Measurements from ENCODE around the gene ATP6V1E1.

Gene ATP6V1E1

GRCh38 chr22:17586831-17587440 lies 41.6 kb downstream of the ATP6V1E1 start:
- no peak for DNase-seq (ENCODE audit: low read depth)
- no peak overlapping the region for H3K4me3 ChIP-seq (ENCODE audit: low read depth, low read length)
- TF ChIP-seq MAX (IDR thresholded peaks at IDR 0.05; ENCODE audit: low read depth, low read length) (no peak), POLR2A (IDR thresholded peaks at IDR 0.05; ENCODE audit: extremely low read depth, insufficient read length) (no peak), MYC (IDR thresholded peaks at IDR 0.05; ENCODE audit: low read depth, low read length) (no peak)
- TF ChIP-seq, protein P1, sequence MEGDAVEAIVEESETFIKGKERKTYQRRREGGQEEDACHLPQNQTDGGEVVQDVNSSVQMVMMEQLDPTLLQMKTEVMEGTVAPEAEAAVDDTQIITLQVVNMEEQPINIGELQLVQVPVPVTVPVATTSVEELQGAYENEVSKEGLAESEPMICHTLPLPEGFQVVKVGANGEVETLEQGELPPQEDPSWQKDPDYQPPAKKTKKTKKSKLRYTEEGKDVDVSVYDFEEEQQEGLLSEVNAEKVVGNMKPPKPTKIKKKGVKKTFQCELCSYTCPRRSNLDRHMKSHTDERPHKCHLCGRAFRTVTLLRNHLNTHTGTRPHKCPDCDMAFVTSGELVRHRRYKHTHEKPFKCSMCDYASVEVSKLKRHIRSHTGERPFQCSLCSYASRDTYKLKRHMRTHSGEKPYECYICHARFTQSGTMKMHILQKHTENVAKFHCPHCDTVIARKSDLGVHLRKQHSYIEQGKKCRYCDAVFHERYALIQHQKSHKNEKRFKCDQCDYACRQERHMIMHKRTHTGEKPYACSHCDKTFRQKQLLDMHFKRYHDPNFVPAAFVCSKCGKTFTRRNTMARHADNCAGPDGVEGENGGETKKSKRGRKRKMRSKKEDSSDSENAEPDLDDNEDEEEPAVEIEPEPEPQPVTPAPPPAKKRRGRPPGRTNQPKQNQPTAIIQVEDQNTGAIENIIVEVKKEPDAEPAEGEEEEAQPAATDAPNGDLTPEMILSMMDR (IDR thresholded peaks at IDR 0.05; ENCODE audit: low read depth, low read length): no peak

DNA sequence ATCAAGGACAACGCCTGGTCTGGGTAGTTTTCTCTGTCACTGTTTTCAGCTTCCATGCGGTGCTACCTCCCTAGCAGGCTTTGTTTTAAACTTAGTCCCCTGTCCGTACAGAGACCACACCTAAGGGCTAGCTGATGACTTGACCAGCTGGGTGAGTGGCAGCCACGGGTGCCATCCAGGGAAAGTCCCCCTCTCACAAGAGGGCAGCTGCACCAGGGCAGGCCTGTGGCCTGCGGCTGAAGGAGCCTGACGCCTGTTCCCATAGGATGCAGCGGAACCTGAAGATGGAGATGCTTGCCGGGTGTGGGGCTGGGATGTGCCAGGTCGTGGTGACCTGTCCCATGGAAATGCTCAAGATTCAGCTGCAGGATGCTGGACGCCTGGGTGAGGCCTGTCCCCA lies 45.4 kb downstream of the ATP6V1E1 start:
- no peak overlapping the region for H3K4me3 ChIP-seq (ENCODE audit: low read depth, low read length)
- no peak for TF ChIP-seq MYC (IDR thresholded peaks at IDR 0.05; ENCODE audit: low read depth, low read length)
- TF ChIP-seq, protein P1 (IDR thresholded peaks at IDR 0.05; ENCODE audit: low read depth, low read length): no peak
- TF ChIP-seq MAX (IDR thresholded peaks at IDR 0.05; ENCODE audit: low read depth, low read length): no peak
- TF ChIP-seq POLR2A (IDR thresholded peaks at IDR 0.05; ENCODE audit: extremely low read depth, insufficient read length): no peak
- DNase-seq (ENCODE audit: low read depth): no peak

DNA sequence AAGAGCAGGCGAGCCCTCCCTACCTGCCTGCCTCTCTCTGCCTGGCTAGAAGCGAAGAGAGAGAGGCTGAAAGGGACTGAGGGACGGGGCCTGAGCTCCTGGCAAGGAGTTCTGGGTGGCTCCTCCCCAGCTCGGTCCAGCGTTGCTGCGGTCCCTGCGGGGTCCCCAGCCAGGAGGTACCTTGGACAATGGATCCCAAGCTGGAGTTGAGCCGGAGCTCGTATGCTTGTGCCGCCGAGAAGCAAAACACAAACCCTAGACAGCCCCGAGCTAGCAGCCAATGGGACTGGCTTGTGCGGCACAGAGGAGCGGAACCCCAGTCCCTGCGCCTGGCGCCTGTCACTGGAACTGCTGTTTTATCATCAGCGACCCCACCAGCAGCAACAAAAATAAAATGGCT lies 46.9 kb downstream of the ATP6V1E1 start:
- no peak for TF ChIP-seq MYC (IDR thresholded peaks at IDR 0.05; ENCODE audit: low read depth, low read length)
- TF ChIP-seq POLR2A (IDR thresholded peaks at IDR 0.05; ENCODE audit: extremely low read depth, insufficient read length): no peak
- TF ChIP-seq, protein P1 (IDR thresholded peaks at IDR 0.05; ENCODE audit: low read depth, low read length): no peak
- TF ChIP-seq MAX (IDR thresholded peaks at IDR 0.05; ENCODE audit: low read depth, low read length): no peak
- no peak overlapping the region for H3K4me3 ChIP-seq (ENCODE audit: low read depth, low read length)
- no peak for DNase-seq (ENCODE audit: low read depth)

- TF ChIP-seq, protein P1 (IDR thresholded peaks at IDR 0.05; ENCODE audit: low read depth, low read length): no peak
- TF ChIP-seq POLR2A (IDR thresholded peaks at IDR 0.05; ENCODE audit: extremely low read depth, insufficient read length): no peak
- no peak for TF ChIP-seq MAX (IDR thresholded peaks at IDR 0.05; ENCODE audit: low read depth, low read length)
- TF ChIP-seq MYC (IDR thresholded peaks at IDR 0.05; ENCODE audit: low read depth, low read length): no peak
- no peak for DNase-seq (ENCODE audit: low read depth)
- H3K4me3 ChIP-seq (ENCODE audit: low read depth, low read length): no peak overlapping the region
These were observed 47.5 kb downstream of the ATP6V1E1 start for GRCh38 chr22:17581056-17581455.

- no peak overlapping the region for H3K4me3 ChIP-seq (ENCODE audit: low read depth, low read length)
- TF ChIP-seq MAX (IDR thresholded peaks at IDR 0.05; ENCODE audit: low read depth, low read length) (no peak), MYC (IDR thresholded peaks at IDR 0.05; ENCODE audit: low read depth, low read length) (no peak), POLR2A (IDR thresholded peaks at IDR 0.05; ENCODE audit: extremely low read depth, insufficient read length) (no peak)
- DNase-seq (ENCODE audit: low read depth): no peak
These were observed 48.0 kb downstream of the ATP6V1E1 start for GRCh38 chr22:17580441-17581031.

DNA sequence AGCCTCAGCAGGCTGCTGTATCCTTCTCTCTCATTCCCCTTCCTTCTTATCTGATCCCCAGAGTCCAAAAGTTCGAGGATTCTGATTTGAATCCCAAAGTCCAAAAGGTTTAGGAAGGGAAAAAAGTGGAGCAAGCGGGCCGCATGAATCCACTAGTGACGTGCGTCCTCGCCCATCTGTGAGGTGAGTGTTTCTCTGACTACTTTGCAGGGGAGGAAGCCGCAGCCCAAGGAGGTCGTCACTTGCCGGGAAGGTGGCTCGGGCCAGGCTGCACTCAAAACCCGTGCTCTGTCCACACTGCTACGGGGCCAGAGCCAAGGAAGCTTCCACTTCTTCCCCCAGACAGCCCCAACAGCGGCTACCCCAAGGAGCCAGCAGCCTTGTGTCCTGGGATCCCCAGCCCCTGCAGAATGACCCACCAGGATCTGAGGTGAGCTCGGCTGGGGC lies 49.0 kb downstream of the ATP6V1E1 start:
- no peak overlapping the region for H3K4me3 ChIP-seq (ENCODE audit: low read depth, low read length)
- DNase-seq (ENCODE audit: low read depth): no peak
- TF ChIP-seq, protein P1 (IDR thresholded peaks at IDR 0.05; ENCODE audit: low read depth, low read length): no peak
- TF ChIP-seq MYC (IDR thresholded peaks at IDR 0.05; ENCODE audit: low read depth, low read length) (no peak), POLR2A (IDR thresholded peaks at IDR 0.05; ENCODE audit: extremely low read depth, insufficient read length) (no peak), MAX (IDR thresholded peaks at IDR 0.05; ENCODE audit: low read depth, low read length) (no peak)
